Measurements from ENCODE around the gene LINC01488. TPM values are rescaled to one million over a fixed set of nuclear protein-coding genes. Genes with fewer than 3 reads are reported as not detected.

Gene LINC01488
- polyA plus RNA-seq, 1 of the 3 experiments (the other 2 are of a cell fraction), result not detected

- TF ChIP-seq CTCF (IDR thresholded peaks at IDR 0.05) (no peak), REST (IDR thresholded peaks at IDR 0.05; ENCODE audit: low read depth, low read length) (no peak), FOXJ3 (CRISPR knock-in tag; IDR thresholded peaks at IDR 0.05) (no peak)
These were observed 42.0 kb downstream of the LINC01488 start (continued) for GRCh38 chr11:69523453-69523852.

- H4K20me1 ChIP-seq (ENCODE audit: insufficient read depth), result no peaks in the 10 kb centered on the region
- ChIA-PET POLR2A (no interaction called here), CTCF (no interaction called here)
- DNase-seq, result no peak
- H2AFZ ChIP-seq (ENCODE audit: low read depth), result no peak overlapping the region
- no peaks in the 10 kb centered on the region for H3F3A ChIP-seq (replicated peaks; ENCODE audit: insufficient read depth)
- H3K27ac ChIP-seq (ENCODE audit: low read depth in 2 of 2, low read length in 1 of 2), result no peak overlapping the region
- no peaks in the 10 kb centered on the region for H3K9me3 ChIP-seq
- no peak overlapping the region for H3K4me2 ChIP-seq
- H3K79me2 ChIP-seq (ENCODE audit: insufficient read depth), result no peaks in the 10 kb centered on the region
- 85% methylated on average over 10 of the region's 15 CpGs for WGBS (ENCODE audit: low lambda C conversion rate)
- no peaks in the 10 kb centered on the region for H3K9me2 ChIP-seq
- no peak overlapping the region for H3K9ac ChIP-seq
- H3K4me3 ChIP-seq (ENCODE audit: low read depth in 2 of 2, low read length in 1 of 2), result no peak overlapping the region
- no peaks in the 10 kb centered on the region for H3K36me3 ChIP-seq (replicated peaks in 1 of 2; ENCODE audit: control insufficient read depth in 1 of 2, insufficient read depth in 2 of 2, low read length in 1 of 2)
- H3K4me1 ChIP-seq (ENCODE audit: control insufficient read depth in 1 of 2, insufficient read depth in 2 of 2, low read depth in 1 of 2, low read length in 1 of 2), result peaks cover 0 to 7% of the 10 kb centered on the region in 2 experiments; a peak in 1 of 4 replicates
- TF ChIP-seq EZH2phosphoT487 (IDR thresholded peaks at IDR 0.05; ENCODE audit: borderline replicate concordance, low read depth), result no peak
- H3K27me3 ChIP-seq (ENCODE audit: insufficient read depth), result no peaks in the 10 kb centered on the region
These were observed 42.9 kb downstream of the LINC01488 start for GRCh38 chr11:69524291-69524882.

- ChIA-PET CTCF (no interaction called here), POLR2A (no interaction called here)
- Histone ChIP-seq H2AFZ (ENCODE audit: low read depth) (no peak overlapping the region), H3K36me3 (replicated peaks in 1 of 2; ENCODE audit: control insufficient read depth in 1 of 2, insufficient read depth in 2 of 2, low read length in 1 of 2) (no peaks in the 10 kb centered on the region), H3K4me2 (no peak overlapping the region), H3F3A (replicated peaks; ENCODE audit: insufficient read depth) (no peaks in the 10 kb centered on the region), H3K4me3 (ENCODE audit: low read depth in 2 of 2, low read length in 1 of 2) (no peak overlapping the region), H3K9me3 (no peaks in the 10 kb centered on the region), H3K79me2 (ENCODE audit: insufficient read depth) (no peaks in the 10 kb centered on the region), H3K9ac (no peak overlapping the region), H3K4me1 (ENCODE audit: control insufficient read depth in 1 of 2, insufficient read depth in 2 of 2, low read depth in 1 of 2, low read length in 1 of 2) (peaks cover 0 to 7% of the 10 kb centered on the region in 2 experiments; a peak in 1 of 4 replicates), H4K20me1 (ENCODE audit: insufficient read depth) (no peaks in the 10 kb centered on the region), H3K27ac (ENCODE audit: low read depth in 2 of 2, low read length in 1 of 2) (no peak overlapping the region), H3K9me2 (no peaks in the 10 kb centered on the region), H3K27me3 (ENCODE audit: insufficient read depth) (no peaks in the 10 kb centered on the region)
- WGBS (ENCODE audit: low lambda C conversion rate), result 85% methylated on average over 11 of the region's 15 CpGs
- DNase-seq, result no peak
- TF ChIP-seq NRF1 (IDR thresholded peaks at IDR 0.05; ENCODE audit: low read depth, low read length) (no peak), MEF2A (IDR thresholded peaks at IDR 0.05; ENCODE audit: borderline replicate concordance, low read depth) (no peak), TEAD4 (IDR thresholded peaks at IDR 0.05; ENCODE audit: borderline replicate concordance, insufficient read depth) (no peak), ZBTB33 (IDR thresholded peaks at IDR 0.05; ENCODE audit: borderline replicate concordance, low read depth) (no peak), ELF1 (IDR thresholded peaks at IDR 0.05) (no peak), REST (IDR thresholded peaks at IDR 0.05; ENCODE audit: low read depth, low read length) (no peak), TAF1 (IDR thresholded peaks at IDR 0.05; ENCODE audit: borderline replicate concordance, low read depth, low read length) (no peak)
These were observed 43.5 kb downstream of the LINC01488 start for GRCh38 chr11:69524991-69525411.
